OCI-M2 (cell line): ENCODE measurements around the gene ADCY10.

Experiments
- DNase-seq: peaks from one replicate; lab custom pipeline; 2025; ENCODE audit not compliant: unreplicated experiment; lab: John Stamatoyannopoulos, UW

Gene ADCY10

DNA sequence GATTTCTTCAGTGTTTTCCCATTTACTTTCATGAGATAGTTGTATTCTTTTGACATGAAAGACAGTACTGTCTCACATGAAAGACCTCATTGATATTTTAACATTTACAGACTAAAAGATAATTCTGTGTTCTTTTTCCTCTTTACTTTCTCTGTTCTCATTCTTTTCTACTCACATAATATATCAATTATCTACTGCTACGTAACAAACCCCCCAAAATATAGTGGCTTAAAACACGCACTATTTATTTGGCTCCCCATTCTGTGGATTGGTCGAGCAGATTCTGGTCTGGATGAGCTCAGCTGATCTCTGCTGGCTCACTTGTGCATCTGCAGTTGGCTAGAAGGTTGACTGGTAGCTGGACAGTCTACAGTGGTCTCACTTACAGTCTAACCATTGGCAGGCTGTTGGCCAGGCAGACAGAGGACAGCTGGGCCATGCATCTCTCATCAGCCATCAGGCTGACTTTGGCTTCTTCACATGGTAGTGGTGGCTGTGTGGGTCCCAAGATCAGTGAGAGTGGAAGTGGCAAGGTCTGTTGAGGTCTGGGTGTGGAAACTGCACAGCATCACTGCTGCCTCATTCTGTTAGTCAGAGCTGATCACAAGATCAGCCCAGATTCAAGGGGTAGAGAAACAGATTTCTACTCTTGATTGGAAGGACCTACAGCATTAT, 128.9 kb downstream of the ADCY10 start:
- no peak for DNase-seq

DNA sequence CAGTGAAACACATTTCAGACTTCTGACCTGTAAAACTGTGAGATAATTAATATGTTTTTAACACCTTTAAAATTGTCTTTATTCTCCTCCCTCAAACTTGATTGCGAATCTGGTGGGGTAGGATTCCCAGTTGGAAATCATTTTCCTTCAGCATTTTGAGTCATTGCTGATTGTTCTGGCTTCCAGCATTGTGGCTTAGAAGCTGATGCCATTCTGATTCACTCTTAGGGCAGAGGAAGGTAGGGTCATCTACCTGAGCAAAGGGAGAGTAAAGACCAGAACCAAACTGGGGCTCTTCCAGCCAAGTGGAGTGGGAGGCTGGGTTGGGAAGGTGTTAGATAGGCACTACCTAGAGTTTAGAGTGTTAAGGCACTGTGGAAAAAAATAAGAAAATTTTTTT, 131.0 kb downstream of the ADCY10 start:
- DNase-seq = no peak

DNA sequence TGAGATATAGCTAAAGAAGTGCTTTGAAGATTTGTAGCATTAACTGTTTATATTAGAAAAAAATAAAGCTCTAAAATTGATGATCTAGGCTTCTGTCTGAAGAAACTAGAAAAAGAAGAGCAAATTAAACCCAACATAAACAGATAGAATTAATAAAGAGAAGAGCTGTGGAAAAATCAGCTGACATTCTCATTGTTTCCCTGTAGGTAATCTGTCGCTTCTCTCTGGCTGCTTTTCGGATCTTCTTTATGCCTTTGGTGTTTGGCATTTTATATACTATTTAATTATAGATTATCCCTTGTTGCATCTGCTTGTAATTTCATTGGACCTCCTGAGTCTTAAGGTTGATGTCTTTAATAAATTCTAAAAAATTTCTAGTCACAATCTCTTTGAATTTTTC, 132.4 kb downstream of the ADCY10 start:
- DNase-seq = no peak

DNA sequence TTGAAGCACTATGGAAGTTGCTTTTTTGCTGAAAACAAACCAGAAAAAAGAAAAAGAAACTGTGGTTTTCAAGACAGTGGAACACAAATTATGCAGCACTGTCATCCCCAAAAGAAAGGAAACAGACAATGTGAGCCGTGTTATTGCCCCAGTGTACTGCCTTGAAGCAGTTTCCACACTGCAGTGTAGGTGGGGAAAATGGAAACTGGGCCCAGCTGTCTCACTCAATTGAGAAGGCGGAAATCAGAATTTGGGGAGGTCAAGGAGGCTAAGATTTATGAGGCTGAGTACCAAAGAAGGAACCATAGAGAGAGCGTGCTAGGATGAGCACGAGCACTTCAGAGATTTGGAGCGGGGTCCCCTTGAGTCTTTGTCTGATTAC, 136.7 kb downstream of the ADCY10 start:
- DNase-seq = no peak

DNA sequence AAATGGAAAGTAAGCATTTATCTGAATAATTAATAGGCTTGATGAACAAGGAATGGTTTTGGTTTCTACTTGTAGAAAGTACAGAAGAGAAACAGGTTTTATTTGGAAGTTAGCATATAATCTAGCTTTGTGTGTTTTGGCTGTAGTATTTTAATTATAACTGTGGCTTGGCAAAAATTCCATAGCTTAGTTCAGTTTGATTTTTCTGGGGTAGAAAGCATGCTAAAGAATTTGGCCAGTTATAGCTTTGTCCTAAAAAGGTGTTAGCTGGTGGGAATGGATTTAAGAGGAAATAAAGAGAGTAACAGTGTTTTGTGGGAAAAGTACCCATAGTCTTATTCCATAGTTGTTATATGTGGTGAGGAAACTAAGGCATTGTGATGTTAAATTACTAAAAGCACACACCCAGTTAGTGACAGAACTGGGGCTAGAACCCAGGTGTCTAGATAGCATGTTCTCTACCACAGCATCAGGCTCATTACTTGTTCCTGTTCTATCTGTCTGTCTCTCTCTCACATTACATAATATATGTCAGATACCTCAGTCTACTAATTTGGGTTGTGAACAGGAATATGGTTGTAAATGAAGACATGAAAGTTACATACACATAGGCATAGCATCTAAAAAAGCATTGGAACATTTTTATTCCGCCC, 137.2 kb downstream of the ADCY10 start:
- no peak for DNase-seq

DNA sequence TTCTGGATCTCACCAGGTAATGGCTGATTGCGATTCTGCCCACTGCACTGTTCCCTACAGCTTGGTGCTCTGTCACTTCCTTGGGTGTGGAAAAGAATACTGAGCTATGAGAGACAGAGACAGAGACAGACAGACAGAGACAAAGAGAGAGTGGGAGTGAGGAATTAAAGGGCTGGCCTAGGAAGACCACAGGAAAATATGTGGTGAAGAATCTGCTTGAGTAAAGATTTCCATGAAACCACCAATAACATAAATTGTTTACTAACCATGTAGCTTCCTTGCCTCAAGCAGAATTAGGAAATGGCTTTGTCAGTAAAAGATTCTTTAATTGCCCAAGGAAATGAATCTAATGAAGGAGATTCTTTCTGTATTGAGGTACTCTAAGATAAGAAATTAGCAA, 137.8 kb downstream of the ADCY10 start:
- no peak for DNase-seq

DNA sequence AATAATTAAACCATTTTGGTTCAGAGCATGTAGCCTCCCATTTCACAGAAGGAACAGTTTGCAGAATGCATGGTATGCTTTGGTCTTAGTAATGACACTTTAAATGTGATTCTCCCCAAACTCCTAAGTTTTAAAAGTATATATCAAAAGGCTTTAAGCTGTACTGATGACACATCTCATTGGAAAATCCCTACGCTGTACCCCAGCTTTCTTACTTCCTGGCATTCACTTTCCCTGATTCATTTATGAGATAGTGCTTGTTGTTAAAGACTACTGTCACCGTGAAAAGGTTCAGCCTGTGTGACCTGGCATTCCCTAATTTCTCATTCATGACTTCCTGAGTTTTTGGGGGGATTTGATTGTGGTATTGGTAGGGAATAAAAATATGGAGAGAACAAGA, 138.8 kb downstream of the ADCY10 start:
- DNase-seq = no peak

DNA sequence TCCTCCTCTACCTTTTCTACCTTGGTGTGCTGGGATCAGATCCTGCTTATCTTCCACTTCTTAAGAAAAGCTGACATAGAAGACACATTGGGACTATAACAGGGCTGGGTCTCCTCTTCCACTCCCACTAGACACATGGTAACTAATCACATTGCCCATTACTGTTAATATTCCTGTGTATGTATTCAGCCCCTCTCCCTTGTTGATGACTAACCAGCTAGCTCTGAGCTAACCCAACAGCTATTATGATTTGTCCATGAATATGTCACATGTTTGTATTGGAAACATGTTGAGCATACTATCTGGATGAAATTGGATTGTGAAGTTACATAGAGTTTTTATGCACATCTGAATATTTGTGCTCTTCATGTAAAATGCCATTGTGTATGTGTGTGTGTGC, 139.2 kb downstream of the ADCY10 start:
- no peak for DNase-seq

DNA sequence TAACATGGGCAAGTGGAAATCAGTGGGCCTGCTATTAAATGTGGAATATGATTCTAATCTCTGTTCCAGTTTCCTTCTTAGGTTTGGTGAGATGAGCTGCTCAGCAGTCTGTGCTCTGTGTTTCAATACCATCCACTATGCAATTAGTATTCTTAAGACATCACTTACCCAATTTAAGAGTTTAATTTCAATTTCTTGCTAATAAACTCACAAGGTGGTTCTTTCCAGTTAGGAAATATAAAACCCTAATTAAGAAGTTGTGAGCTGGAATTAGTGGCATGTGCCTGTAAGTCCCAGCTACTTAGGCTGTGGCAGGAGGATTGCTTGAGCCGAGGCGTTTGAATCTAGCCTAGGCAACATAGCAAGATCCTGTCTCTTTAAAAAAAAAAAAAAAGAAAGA, 140.4 kb downstream of the ADCY10 start:
- no peak for DNase-seq

DNA sequence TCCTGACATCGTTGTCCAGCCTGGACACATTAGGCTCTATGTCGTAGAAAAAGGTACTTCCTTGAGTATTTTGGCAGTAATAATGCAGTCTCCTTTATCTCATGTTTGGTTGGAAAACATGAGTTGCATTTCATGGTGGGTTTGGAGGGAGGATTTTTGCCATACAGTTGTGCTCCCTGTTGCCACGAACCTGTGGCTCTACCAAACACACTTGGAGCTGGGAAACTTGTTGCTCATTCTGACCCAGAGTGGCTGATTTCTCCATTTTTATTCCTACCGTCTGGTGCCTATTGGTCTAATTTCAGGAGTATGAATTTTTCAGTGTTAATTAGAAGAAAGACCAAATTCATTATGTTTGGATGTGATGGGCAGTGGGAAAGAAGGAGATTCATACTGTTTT, 141.5 kb downstream of the ADCY10 start:
- no peak for DNase-seq

DNA sequence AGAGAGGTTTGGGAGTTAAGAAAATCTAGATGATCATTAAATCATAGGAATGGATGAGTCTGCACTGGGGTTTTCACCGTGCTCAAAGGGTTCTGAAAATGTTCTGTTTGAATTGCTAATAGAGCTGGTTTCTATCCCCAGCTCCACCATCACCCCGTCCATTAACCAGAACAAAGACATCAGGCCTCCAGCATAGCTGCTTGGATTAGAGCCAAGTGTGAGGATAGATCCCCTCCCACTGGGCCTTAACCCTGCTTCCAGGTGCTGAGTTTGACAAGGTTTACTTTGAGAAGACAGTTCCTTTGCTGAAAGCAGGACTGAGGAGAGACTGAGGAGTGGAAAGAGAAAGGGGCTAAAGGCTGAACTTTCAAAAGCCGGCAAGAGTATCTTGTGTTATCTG, 143.8 kb downstream of the ADCY10 start:
- no peak for DNase-seq

DNA sequence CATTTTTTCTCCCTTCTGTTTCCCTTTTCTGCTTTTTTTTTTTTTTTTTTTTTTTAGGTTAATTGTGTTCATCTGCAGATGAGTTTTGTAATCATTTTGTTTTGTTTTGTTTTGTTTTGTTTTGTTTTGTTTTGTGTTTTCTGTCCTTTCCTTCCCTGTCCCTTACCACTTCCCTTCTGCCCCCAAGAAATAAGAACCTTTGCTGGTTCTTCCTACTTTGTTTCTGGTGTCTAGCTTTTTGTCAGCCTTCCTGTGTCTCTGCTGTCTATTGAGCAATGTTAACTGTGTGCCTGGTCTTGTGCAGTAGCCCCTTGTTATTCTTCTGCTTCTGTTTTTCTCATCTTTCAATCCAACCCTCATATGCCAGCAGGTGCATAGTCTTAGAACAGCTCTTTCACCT, 146.2 kb downstream of the ADCY10 start:
- DNase-seq = no peak

DNA sequence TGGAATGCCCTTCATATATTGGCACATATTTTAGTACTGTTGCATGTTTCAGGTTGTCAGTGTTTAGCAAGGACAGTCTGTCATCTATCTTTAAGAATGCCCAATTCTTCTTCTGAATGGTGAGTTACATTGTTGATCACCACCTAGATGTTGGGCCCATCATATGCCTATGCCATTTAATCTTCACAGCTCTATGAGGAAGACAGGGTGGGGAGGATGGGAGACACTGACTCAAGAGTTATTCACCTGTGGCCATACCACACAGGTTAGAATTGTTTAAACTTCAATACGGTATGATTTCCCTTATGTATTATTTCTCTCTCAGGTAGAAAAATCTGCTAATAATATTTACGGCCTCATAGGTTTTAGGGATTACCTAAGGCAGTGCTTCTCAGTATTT, 147.4 kb downstream of the ADCY10 start:
- DNase-seq = no peak

DNA sequence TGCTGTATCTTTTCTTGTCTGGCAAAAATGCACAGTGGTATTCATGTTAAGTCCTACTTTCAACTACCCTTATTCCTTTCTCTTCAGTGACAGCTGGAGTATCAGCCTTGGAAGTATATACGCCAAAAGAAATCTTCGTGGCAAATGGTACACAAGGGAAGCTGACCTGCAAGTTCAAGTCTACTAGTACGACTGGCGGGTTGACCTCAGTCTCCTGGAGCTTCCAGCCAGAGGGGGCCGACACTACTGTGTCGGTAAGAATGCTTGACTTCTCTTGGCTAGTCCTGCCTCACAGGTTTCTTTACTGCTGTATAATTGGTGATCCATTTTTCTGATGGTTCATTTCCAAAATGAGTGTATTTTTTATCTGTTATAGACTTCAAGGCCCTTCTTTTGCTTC, 148.4 kb downstream of the ADCY10 start:
- DNase-seq = no peak

DNA sequence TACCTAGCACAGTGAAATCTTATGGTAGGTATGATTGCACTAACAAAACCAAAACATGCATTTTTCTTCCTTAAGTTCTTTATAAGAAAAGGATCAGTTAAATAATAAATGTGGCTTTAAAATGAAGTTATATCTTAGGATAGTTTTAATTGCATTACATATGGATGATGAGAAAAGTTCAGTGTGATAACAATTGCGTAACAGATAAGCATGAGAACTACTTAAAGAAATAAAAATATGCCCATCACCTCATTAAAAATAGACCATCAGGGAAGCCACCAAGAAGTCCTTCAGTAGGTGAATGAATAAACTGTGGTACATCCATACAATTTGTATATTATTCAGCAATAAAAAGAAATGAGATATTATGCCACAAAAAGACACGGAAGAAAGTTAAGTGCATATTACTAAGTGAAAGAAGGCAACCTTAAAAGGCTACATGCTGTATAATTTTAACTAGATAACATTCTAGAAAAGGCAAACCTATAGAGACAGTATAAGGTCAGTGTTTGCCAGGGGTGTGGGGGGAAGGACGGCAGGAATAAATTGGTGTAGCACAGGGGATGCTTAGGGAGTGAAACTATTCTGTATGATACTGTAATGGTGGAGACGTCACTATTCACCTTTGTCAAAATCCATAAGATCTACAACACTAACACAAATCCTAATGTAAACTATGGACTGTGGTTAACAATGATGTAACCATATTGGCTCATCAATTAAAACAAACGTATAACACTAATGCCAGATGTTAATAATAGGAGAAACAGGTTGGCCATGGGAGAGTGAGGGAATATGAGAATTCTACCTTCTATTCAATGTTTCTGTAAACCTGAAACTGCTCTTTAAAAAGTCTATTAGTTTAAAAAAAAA, 149.2 kb downstream of the ADCY10 start:
- DNase-seq = no peak

DNA sequence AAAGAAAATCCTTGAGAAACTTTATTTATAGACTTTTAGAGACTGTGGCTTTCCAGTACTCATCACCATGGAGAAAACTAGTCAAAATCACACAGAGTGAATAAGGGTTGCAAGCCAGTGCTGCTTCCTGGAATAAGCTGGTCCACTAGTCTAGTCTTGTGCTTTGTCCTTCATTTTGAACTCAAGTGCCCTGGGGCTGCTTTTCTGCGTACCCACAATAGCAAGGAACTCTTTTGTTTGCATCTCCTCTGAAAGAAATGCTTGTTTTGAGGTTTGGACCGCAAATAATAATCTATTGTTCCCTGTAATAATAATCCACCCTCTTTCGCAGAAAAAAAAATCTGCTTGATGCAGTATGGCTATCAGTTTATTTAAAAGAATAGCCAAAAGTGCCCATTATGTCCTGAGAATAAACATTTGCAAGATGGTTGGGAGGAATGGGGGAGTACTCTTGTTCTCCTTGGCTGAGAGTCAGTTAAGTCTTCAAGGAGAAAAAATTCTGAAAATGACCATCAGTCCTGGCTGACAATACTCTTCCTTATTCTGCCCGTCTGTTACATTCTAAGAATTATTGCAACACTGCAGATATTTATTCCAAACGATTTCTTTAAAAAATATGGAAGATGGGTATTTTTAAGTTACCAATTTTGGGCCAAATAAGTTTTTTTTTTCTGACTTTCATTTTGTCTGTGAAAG, 150.3 kb downstream of the ADCY10 start:
- DNase-seq = no peak

DNA sequence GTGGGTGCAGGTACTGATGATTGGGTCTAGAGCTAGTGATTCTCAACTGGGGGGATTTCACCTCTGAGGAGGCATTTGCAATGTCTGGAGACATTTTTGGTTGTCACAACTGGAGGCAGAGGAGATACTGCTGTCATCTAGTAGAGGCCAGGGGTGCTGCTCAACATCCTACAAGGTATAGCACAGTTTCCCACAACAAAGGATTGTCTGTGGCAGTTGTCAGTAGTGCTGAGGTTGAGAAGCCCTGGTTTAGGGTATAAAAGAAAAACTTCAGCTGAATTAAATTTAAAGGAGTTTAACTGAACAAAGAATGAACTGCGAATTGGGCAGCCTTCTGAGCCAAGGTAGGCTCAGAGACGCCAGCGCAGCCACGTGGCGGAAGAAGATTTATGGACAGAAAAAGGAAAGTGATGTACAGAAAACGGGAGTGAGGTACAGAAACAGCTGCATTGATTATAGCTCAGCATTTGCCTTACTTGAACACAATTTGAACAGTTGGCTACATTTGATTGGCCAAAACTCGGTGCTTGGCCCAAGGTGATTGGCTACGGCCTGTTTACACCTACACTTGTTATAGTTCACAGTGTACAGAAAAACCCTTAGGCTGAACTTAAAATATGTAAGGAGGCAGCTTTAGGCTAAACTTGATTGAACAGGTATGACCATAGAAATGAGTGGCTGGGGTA, 151.7 kb downstream of the ADCY10 start:
- DNase-seq = no peak

DNA sequence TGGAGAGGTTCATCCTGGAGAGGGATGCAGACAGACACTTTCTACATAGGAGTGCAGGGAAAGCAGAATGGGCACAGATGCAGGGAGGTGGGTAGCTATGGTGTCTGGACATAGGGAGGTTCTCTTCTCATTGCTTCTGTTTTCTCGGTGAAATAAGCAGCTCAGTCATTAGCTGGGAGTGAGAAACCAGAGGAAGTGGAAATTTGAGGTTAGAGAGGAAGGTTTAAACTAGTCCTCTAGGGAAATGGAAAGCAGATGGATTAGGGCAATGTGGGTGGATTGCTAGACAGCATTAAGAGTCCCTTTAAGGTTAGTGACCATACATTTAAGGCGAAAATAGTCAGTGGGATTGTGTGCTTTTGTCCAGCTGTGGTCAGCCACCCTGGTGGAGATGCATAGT, 152.5 kb downstream of the ADCY10 start:
- DNase-seq = no peak
